Measurements from ENCODE around the gene KRT38.

KRT38 gene

DNA sequence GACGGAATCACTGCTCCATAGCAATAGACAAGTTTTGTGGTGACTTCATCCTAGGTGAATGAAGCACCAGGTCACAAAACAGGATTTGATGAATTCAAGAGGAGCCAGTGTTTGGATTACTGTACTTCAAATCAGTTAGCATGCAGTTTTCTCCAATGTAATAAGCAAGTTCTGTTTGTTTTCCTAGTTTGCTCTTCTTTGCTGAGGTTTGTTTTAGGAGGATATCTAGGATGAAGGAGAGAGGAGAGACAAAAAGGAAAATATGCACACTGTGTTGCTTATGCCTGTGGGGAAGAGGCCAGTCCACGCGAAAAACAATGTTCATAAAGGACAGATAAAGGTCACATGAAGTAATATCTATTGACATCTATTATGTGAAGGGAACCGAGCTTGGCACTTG is 25.4 kb downstream of the KRT38 start:
- DNase-seq (ENCODE audit: extremely low read depth, low read depth): no peak
- H3K4me3 ChIP-seq (replicated peaks; ENCODE audit: low read depth, low read length): no peak overlapping the region
- TF ChIP-seq, protein P1, sequence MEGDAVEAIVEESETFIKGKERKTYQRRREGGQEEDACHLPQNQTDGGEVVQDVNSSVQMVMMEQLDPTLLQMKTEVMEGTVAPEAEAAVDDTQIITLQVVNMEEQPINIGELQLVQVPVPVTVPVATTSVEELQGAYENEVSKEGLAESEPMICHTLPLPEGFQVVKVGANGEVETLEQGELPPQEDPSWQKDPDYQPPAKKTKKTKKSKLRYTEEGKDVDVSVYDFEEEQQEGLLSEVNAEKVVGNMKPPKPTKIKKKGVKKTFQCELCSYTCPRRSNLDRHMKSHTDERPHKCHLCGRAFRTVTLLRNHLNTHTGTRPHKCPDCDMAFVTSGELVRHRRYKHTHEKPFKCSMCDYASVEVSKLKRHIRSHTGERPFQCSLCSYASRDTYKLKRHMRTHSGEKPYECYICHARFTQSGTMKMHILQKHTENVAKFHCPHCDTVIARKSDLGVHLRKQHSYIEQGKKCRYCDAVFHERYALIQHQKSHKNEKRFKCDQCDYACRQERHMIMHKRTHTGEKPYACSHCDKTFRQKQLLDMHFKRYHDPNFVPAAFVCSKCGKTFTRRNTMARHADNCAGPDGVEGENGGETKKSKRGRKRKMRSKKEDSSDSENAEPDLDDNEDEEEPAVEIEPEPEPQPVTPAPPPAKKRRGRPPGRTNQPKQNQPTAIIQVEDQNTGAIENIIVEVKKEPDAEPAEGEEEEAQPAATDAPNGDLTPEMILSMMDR (IDR thresholded peaks at IDR 0.05; ENCODE audit: low read depth, low read length, missing control alignments): no peak

DNA sequence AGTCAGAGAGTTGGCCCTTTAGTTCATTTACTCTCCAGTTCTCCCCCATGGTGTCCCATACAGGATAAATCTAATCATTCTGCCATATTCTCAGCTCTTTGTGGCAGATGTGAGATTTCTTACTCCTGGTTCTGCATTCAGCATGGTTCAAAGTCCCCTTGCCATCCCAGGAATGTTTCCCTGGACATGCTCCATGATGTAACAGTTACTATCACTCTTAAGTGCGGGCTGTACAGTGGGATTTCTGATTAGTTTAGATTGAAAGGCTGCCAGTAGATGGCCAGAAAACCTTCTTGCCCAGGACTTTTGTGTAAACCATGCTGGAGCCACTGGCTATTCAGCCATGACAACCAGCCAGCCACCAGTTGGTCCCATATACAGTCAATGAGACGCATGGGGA is 26.8 kb downstream of the KRT38 start:
- DNase-seq (ENCODE audit: extremely low read depth, low read depth): no peak
- no peak overlapping the region for H3K4me3 ChIP-seq (replicated peaks; ENCODE audit: low read depth, low read length)
- TF ChIP-seq, protein P1 (IDR thresholded peaks at IDR 0.05; ENCODE audit: low read depth, low read length, missing control alignments): no peak

DNA sequence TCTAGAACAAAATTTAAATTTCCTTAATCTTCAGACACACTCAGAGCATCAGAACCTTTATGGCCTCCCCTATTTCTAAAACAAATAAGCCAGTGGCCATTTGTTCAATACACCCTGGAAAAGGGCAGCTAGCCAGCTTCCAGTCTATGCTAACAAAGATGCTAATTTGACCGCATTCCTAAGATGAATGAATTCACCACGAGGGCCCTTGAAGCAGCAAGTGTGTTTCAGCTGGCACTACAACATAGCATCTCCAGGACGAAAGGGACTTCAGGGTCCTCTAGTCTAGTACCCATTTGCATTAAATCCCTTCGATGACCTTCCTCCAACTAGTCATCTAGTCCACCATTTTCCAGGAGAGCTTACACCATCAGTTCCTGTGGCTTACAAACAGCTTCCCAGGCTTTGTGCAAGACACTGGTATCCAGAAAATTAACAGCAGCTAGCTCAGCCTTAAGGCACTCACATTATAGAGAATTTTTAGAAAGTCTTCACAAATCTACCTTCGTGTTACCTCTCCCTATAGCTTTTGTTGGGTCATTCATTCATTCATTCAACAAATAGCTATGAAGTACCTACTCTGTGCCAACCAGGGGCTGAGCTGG is 27.3 kb downstream of the KRT38 start:
- no peak for DNase-seq (ENCODE audit: extremely low read depth, low read depth)
- no peak overlapping the region for H3K4me3 ChIP-seq (replicated peaks; ENCODE audit: low read depth, low read length)
- TF ChIP-seq, protein P1 (IDR thresholded peaks at IDR 0.05; ENCODE audit: low read depth, low read length, missing control alignments): no peak

DNA sequence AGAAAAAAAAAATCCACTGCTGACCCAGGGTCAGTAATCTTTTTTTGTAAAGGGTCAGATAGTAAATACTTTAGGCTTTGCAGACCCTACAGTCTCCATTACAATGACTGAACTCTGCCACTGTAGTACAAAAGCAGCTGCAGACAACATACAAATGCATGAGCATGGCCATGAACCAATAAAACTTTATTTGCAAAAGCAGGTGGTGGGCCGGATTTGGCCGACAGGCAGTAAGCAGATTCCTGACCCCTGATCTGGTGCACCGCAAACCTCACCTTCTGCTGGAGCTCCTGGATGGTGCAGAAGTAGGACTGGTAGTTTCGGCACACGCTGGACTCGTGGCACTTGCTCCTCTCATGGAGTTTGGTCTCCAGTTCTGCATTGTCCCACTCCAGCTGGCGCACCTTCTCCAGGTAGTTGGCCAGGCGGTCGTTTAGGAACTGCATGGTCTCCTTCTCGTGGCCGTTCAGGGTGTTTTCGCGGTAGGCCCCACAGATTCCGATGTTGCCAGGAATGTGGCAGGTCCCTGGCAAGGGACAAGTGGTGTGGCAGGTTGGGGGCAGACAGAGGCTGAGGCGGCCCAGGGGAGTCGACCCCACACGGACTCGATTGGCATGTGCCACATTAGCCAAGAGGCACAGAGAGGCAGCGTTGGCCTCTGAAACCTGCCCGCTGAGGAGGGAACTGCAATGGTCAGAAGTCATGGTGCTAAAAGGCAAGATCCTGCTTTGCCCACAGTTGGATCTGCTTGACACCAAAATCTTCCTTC is 29.5 kb downstream of the KRT38 start:
- TF ChIP-seq, protein P1 (IDR thresholded peaks at IDR 0.05; ENCODE audit: low read depth, low read length, missing control alignments): no peak
- DNase-seq (ENCODE audit: extremely low read depth, low read depth): no peak

DNA sequence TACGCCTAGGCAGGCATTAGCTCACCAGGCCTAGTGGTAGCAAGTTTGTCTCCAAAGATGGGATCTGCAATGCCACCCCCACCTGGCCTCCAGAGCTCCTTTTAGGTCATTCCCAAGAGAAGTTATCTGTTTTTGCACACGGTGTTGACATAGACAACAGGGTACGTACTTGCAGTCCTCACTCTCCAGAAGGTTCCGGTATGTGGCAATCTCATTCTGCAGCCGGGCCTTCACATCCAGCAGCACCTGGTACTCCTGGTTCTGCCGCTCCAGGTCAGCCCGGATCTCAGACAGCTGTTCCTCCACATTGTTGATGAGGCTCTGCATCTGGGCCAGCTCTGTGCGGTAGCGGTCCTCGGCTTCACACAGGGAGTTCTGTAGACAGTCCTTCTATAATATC is 33.6 kb downstream of the KRT38 start:
- TF ChIP-seq, protein P1 (IDR thresholded peaks at IDR 0.05; ENCODE audit: low read depth, low read length, missing control alignments): no peak
- no peak overlapping the region for H3K4me3 ChIP-seq (replicated peaks; ENCODE audit: low read depth, low read length)
- DNase-seq (ENCODE audit: extremely low read depth, low read depth): no peak

More for the DNA sequence above, 29.5 kb downstream of the KRT38 start:
- H3K4me3 ChIP-seq (replicated peaks; ENCODE audit: low read depth, low read length): no peak overlapping the region

DNA sequence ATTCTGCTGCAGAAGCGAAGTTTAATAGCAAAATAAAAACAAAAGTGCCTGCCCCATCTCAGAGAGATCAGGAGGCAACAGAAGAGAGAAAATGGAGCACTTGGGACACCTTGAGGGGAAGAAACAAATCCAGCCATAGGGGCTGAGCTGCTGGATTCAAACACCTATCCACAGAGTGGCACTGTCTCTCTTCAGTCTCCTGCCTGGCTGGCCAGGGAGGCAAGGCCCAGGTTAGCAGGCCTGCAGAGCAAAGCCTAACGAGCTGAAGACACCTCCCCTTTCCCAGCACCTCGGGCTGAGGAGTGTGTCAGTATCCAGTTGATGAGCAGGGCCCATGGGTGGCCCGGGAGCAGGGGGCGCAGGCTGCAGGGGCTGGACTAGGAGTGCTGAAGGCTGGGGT is 34.6 kb downstream of the KRT38 start:
- TF ChIP-seq, protein P1 (IDR thresholded peaks at IDR 0.05; ENCODE audit: low read depth, low read length, missing control alignments): no peak
- DNase-seq (ENCODE audit: extremely low read depth, low read depth): no peak
- H3K4me3 ChIP-seq (replicated peaks; ENCODE audit: low read depth, low read length): no peak overlapping the region
